Vagina (tissue), 2 donors: ENCODE data around the gene SORCS1. TPM values are rescaled to one million over a fixed set of nuclear protein-coding genes. Genes with fewer than 3 reads are reported as not detected.

Experiments
- DNase-seq, 2 donors: peaks; one replicate each; pipeline ENCODE4 v3.0.0-alpha.2; 2017; ENCODE audit errors: extremely low spot score in 2 of 2
- H3K27ac ChIP-seq: fragments of 200-600 bp; sonication (generic); one replicate; pipeline ENCODE4 v1.5.1; 2019
- H3K27me3 ChIP-seq: fragments of 200-600 bp; sonication (generic); one replicate; pipeline ENCODE4 v1.5.1; 2019
- H3K36me3 ChIP-seq, 2 donors: fragments of 200-600 bp; sonication (generic); one replicate each; pipeline ENCODE4 v1.5.1; 2017 to 2019
- H3K4me1 ChIP-seq: fragments of 200-600 bp; sonication (generic); one replicate; pipeline ENCODE4 v1.5.1; 2019
- H3K4me3 ChIP-seq, 2 donors: fragments of 200-600 bp; sonication (generic); 1 replicate in 1 of 2; 2 replicates in 1 of 2; pipeline ENCODE4 v1.5.1; 2016 to 2019
- H3K9me3 ChIP-seq: fragments of 200-600 bp; sonication (generic); one replicate; pipeline ENCODE4 v1.5.1; 2019
- CTCF ChIP-seq, 3 experiments: fragments of 450-650 bp in 2 of 3; fragments of 200-600 bp in 1 of 3; sonication (generic) in 1 of 3; IDR thresholded peaks; one replicate each; pipeline ENCODE4 v1.5.1; 2017 to 2019; ENCODE audit warnings: antibody characterized with exemption in 3 of 3, mild to moderate bottlenecking in 2 of 3, moderate library complexity in 2 of 3
- POLR2A ChIP-seq, 2 donors: fragments of 450-650 bp; IDR thresholded peaks; one replicate each; pipeline ENCODE4 v1.6.1; 2017; ENCODE audit warnings: antibody characterized with exemption in 2 of 2, mild to moderate bottlenecking in 2 of 2, moderate library complexity in 2 of 2
- POLR2AphosphoS5 ChIP-seq, 2 donors: sonication (generic); formaldehyde crosslinking; IDR thresholded peaks; one replicate each; pipeline ENCODE4 v1.9.0; 2017; ENCODE audit warnings: antibody characterized with exemption in 2 of 2, mild to moderate bottlenecking in 2 of 2, low read depth in 1 of 2; ENCODE audit not compliant: insufficient read depth in 1 of 2
- intact Hi-C: fragments of 100-400 bp; cut with DNase I; formaldehyde crosslinking; loops from one replicate; pipeline ENCODE4 v1.15.1; 2023
- total RNA-seq: library from RNA; depleted of rRNA; stranded (reverse); fragments of >200 nt; gene quantifications from one replicate; pipeline ENCODE4 v1.2.3, GENCODE V29; 2016

SORCS1 gene
- total RNA-seq, 1 donor from 2014 or later: 5.9 TPM

GRCh38 chr10:106635947-106636346 lies 528.6 kb downstream of the SORCS1 start:
- no peak for DNase-seq
- H3K4me3 ChIP-seq: no peak overlapping the region
- no peaks in the 10 kb centered on the region for H3K27me3 ChIP-seq
- TF ChIP-seq POLR2A (IDR thresholded peaks at IDR 0.05) (no peak), CTCF (IDR thresholded peaks at IDR 0.05) (no peak), POLR2AphosphoS5 (IDR thresholded peaks at IDR 0.05; ENCODE audit: insufficient read depth in 1 of 2, low read depth in 1 of 2) (no peak)
- no peaks in the 10 kb centered on the region for H3K36me3 ChIP-seq
- H3K4me1 ChIP-seq: no peaks in the 10 kb centered on the region
- no peak overlapping the region for H3K27ac ChIP-seq
- intact Hi-C loops: no loop called here
- H3K9me3 ChIP-seq: no peaks in the 10 kb centered on the region

- Histone ChIP-seq H3K4me1 (no peaks in the 10 kb centered on the region), H3K27ac (no peak overlapping the region), H3K36me3 (no peaks in the 10 kb centered on the region), H3K27me3 (no peaks in the 10 kb centered on the region), H3K9me3 (no peaks in the 10 kb centered on the region), H3K4me3 (no peak overlapping the region)
- TF ChIP-seq POLR2AphosphoS5 (IDR thresholded peaks at IDR 0.05; ENCODE audit: insufficient read depth in 1 of 2, low read depth in 1 of 2) (no peak), POLR2A (IDR thresholded peaks at IDR 0.05) (no peak)
- no peak for DNase-seq
- intact Hi-C loops: no loop called here
These were observed 533.3 kb downstream of the SORCS1 start for GRCh38 chr10:106631016-106631702.

- no peaks in the 10 kb centered on the region for H3K4me1 ChIP-seq
- intact Hi-C loops: no loop called here
- no peaks in the 10 kb centered on the region for H3K9me3 ChIP-seq
- no peak for DNase-seq
- no peak overlapping the region for H3K27ac ChIP-seq
- H3K27me3 ChIP-seq: no peaks in the 10 kb centered on the region
- TF ChIP-seq POLR2A (IDR thresholded peaks at IDR 0.05): no peak
- no peak for TF ChIP-seq CTCF (IDR thresholded peaks at IDR 0.05)
- TF ChIP-seq POLR2AphosphoS5 (IDR thresholded peaks at IDR 0.05; ENCODE audit: insufficient read depth in 1 of 2, low read depth in 1 of 2): no peak
- no peaks in the 10 kb centered on the region for H3K36me3 ChIP-seq
- no peak overlapping the region for H3K4me3 ChIP-seq
These were observed 538.1 kb downstream of the SORCS1 start for GRCh38 chr10:106626371-106626770.

GRCh38 chr10:106625751-106626150 lies 538.8 kb downstream of the SORCS1 start:
- H3K36me3 ChIP-seq: no peaks in the 10 kb centered on the region
- H3K4me3 ChIP-seq: no peak overlapping the region
- DNase-seq: no peak
- no peak overlapping the region for H3K27ac ChIP-seq
- intact Hi-C loops: no loop called here
- no peaks in the 10 kb centered on the region for H3K27me3 ChIP-seq
- H3K9me3 ChIP-seq: no peaks in the 10 kb centered on the region
- no peaks in the 10 kb centered on the region for H3K4me1 ChIP-seq
- TF ChIP-seq POLR2A (IDR thresholded peaks at IDR 0.05): no peak

- no peak for DNase-seq
- Histone ChIP-seq H3K27me3 (no peaks in the 10 kb centered on the region), H3K27ac (no peak overlapping the region), H3K4me3 (no peak overlapping the region), H3K36me3 (no peaks in the 10 kb centered on the region), H3K4me1 (no peaks in the 10 kb centered on the region), H3K9me3 (no peaks in the 10 kb centered on the region)
- TF ChIP-seq POLR2A (IDR thresholded peaks at IDR 0.05) (no peak), CTCF (IDR thresholded peaks at IDR 0.05) (no peak), POLR2AphosphoS5 (IDR thresholded peaks at IDR 0.05; ENCODE audit: insufficient read depth in 1 of 2, low read depth in 1 of 2) (no peak)
- intact Hi-C loops: no loop called here
These were observed 545.2 kb downstream of the SORCS1 start for GRCh38 chr10:106619346-106619745.

GRCh38 chr10:106618646-106619045 lies 545.9 kb downstream of the SORCS1 start:
- no peak for TF ChIP-seq POLR2AphosphoS5 (IDR thresholded peaks at IDR 0.05; ENCODE audit: insufficient read depth in 1 of 2, low read depth in 1 of 2)
- no peak for TF ChIP-seq POLR2A (IDR thresholded peaks at IDR 0.05)
- no peak for TF ChIP-seq CTCF (IDR thresholded peaks at IDR 0.05)
- intact Hi-C loops: no loop called here
- no peak for DNase-seq

More at GRCh38 chr10:106618646-106619045, 545.9 kb downstream of the SORCS1 start:
- Histone ChIP-seq H3K4me3 (no peak overlapping the region), H3K27ac (no peak overlapping the region), H3K9me3 (no peaks in the 10 kb centered on the region), H3K27me3 (no peaks in the 10 kb centered on the region), H3K4me1 (no peaks in the 10 kb centered on the region), H3K36me3 (no peaks in the 10 kb centered on the region)
